Measurements from ENCODE around the gene CYP2J2. TPM values are rescaled to one million over a fixed set of nuclear protein-coding genes. Genes with fewer than 3 reads are reported as not detected.
"Not testable (repeated sequence)": the region's sequence is repeated elsewhere in the genome, so short reads cannot be mapped to it uniquely, and the experiment has no call there.

The CYP2J2 gene
- total and polyA plus RNA-seq, 4 donors = 4.5 to 8.6 (median 5.5) TPM

DNA sequence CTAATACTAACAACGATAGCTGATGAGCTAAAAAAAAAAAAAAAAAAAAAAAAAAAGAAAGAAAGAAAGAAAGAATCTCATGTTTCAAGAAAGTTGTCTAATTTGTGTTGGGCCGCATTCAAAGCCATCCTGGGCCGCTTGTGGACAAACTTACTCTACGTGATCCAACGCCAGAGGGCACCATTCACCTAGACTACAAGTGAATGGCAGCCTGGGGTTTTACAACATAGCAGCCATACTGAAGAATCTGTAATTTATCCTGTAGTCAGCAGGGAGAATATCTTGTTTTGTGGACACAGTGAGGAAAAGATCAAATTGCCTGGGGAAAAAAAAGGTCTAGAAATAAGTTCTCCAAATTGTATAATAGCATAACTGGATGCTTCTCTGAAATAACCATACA, 47.0 kb downstream of the CYP2J2 start:
- Histone ChIP-seq H3K9me3 (ENCODE audit: control insufficient read depth, insufficient read depth, low read length) (peaks cover 3% of the 10 kb centered on the region), H3K4me3 (ENCODE audit: low read depth, low read length) (no peak overlapping the region), H3K27ac (ENCODE audit: low read depth, low read length) (no peak overlapping the region), H3K36me3 (ENCODE audit: control insufficient read depth, insufficient read depth, low read length) (no peaks in the 10 kb centered on the region), H3K27me3 (ENCODE audit: control insufficient read depth, insufficient read depth, low read length) (no peaks in the 10 kb centered on the region), H3K4me1 (ENCODE audit: control insufficient read depth, insufficient read depth, low read length) (no peaks in the 10 kb centered on the region)
- DNase-seq (ENCODE audit: low read depth in 4 of 6, low spot score in 6 of 6) = peak; percentile 26 to 86 (median 48)
- no CpG with 5 or more reads among the region's 5 CpGs for WGBS (ENCODE audit: insufficient coverage)

DNA sequence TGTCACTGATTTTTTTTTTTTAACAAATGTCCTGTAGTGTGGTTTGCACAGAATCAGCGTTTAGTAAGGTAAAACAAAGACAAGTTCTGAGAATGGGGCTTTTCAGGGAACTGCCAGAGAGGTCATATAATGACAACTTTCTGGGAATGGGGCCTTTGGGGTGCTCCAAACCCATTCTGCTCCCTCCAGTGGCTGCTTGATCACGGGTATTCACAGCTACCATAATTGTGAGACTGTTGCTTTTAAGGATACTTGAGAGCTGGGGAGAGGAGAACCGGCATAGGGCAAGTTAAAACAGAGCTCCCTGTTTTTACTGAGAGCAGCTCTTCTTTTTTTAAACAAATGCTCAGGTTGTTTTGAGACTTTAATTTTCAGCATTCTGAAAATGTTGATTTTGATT, 48.2 kb downstream of the CYP2J2 start:
- Histone ChIP-seq H3K4me3 (ENCODE audit: low read depth, low read length) (no peak overlapping the region), H3K36me3 (ENCODE audit: control insufficient read depth, insufficient read depth, low read length) (no peaks in the 10 kb centered on the region), H3K27me3 (ENCODE audit: control insufficient read depth, insufficient read depth, low read length) (no peaks in the 10 kb centered on the region), H3K27ac (ENCODE audit: low read depth, low read length) (no peak overlapping the region), H3K9me3 (ENCODE audit: control insufficient read depth, insufficient read depth, low read length) (peaks cover 3% of the 10 kb centered on the region), H3K4me1 (ENCODE audit: control insufficient read depth, insufficient read depth, low read length) (no peaks in the 10 kb centered on the region)
- 100% methylated on average over 1 of the region's 3 CpGs for WGBS (ENCODE audit: insufficient coverage)
- DNase-seq (ENCODE audit: low read depth in 4 of 6, low spot score in 6 of 6) = no peak

- H3K4me3 ChIP-seq (ENCODE audit: low read depth, low read length) = no peak overlapping the region
- DNase-seq (ENCODE audit: low read depth in 4 of 6, low spot score in 6 of 6) = no peak
- no peak overlapping the region for H3K27ac ChIP-seq (ENCODE audit: low read depth, low read length)
- H3K4me1 ChIP-seq (ENCODE audit: control insufficient read depth, insufficient read depth, low read length) = no peaks in the 10 kb centered on the region
- H3K9me3 ChIP-seq (ENCODE audit: control insufficient read depth, insufficient read depth, low read length) = peaks cover 3% of the 10 kb centered on the region
- 100% methylated on average over 1 of the region's 2 CpGs for WGBS (ENCODE audit: insufficient coverage)
- no peaks in the 10 kb centered on the region for H3K27me3 ChIP-seq (ENCODE audit: control insufficient read depth, insufficient read depth, low read length)
- no peaks in the 10 kb centered on the region for H3K36me3 ChIP-seq (ENCODE audit: control insufficient read depth, insufficient read depth, low read length)
Measured at GRCh38 chr1:59877108-59877682, 49.4 kb downstream of the CYP2J2 start.

- no peak for DNase-seq (ENCODE audit: low read depth in 4 of 6, low spot score in 6 of 6)
- Histone ChIP-seq H3K27ac (ENCODE audit: low read depth, low read length) (no peak overlapping the region), H3K27me3 (ENCODE audit: control insufficient read depth, insufficient read depth, low read length) (no peaks in the 10 kb centered on the region), H3K36me3 (ENCODE audit: control insufficient read depth, insufficient read depth, low read length) (no peaks in the 10 kb centered on the region), H3K4me3 (ENCODE audit: low read depth, low read length) (no peak overlapping the region), H3K9me3 (ENCODE audit: control insufficient read depth, insufficient read depth, low read length) (peaks cover under 1% of the 10 kb centered on the region), H3K4me1 (ENCODE audit: control insufficient read depth, insufficient read depth, low read length) (no peaks in the 10 kb centered on the region)
Measured at GRCh38 chr1:59871746-59872145, 54.8 kb downstream of the CYP2J2 start.

DNA sequence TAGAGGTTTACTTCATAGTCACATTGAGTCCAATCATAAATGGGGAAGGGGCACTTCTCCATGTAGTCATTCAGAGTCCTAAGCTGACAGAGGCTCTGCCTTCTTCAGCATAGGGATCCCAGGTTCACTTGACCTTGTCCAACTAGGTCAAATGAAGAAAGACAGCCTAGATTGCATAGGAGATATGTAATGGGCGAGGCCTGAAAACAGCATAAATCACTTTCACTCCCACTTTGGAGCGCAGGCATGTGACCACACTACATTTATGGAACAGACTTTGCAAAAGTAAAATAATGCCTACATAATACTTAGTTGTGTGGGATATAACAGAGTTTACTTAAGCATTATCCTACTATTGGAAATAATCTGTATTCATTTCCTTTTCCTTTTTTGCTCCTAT, 60.1 kb downstream of the CYP2J2 start:
- no peak for DNase-seq (ENCODE audit: low read depth in 4 of 6, low spot score in 6 of 6)
- Histone ChIP-seq H3K4me3 (ENCODE audit: low read depth, low read length) (no peak overlapping the region), H3K4me1 (ENCODE audit: control insufficient read depth, insufficient read depth, low read length) (no peaks in the 10 kb centered on the region), H3K27me3 (ENCODE audit: control insufficient read depth, insufficient read depth, low read length) (no peaks in the 10 kb centered on the region), H3K9me3 (ENCODE audit: control insufficient read depth, insufficient read depth, low read length) (no peaks in the 10 kb centered on the region), H3K27ac (ENCODE audit: low read depth, low read length) (no peak overlapping the region), H3K36me3 (ENCODE audit: control insufficient read depth, insufficient read depth, low read length) (no peaks in the 10 kb centered on the region)
- no CpG with 5 or more reads among the region's 2 CpGs for WGBS (ENCODE audit: insufficient coverage)

DNA sequence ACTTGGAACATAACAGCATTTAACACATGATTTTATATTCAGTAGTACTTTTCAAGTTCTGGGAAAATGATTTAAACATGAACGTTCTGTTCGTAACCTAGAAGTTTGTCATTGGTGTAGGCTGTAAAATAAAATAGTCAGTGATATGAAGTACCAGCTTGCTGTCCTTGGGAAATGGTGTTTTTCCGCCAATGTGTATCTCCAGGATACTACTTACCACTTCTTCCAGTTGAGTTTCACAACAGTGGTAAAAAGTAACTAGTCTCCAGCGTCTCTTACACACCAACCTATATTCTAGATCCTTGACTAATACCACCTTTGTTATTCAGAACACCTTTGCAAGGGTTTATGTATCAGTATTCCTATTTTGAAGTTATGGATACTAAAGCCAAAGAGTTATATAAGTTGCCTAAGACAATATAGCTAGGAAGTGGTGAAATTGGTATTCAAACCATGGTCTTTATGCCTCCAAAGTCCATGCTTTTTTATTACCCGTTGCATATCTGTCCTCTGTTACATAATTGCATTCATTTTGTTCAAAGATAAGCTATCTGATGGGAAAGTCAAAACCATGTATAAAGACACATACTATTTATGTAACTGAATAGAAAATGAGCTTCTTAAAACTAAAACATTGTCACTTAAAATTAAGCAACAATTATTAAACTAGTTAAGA, 68.8 kb downstream of the CYP2J2 start:
- WGBS (ENCODE audit: insufficient coverage) = 83% methylated on average over 2 of the region's 5 CpGs
- Histone ChIP-seq H3K4me1 (ENCODE audit: control insufficient read depth, insufficient read depth, low read length) (no peaks in the 10 kb centered on the region), H3K9me3 (ENCODE audit: control insufficient read depth, insufficient read depth, low read length) (no peaks in the 10 kb centered on the region), H3K27me3 (ENCODE audit: control insufficient read depth, insufficient read depth, low read length) (no peaks in the 10 kb centered on the region), H3K27ac (ENCODE audit: low read depth, low read length) (no peak overlapping the region), H3K36me3 (ENCODE audit: control insufficient read depth, insufficient read depth, low read length) (no peaks in the 10 kb centered on the region), H3K4me3 (ENCODE audit: low read depth, low read length) (no peak overlapping the region)
- DNase-seq (ENCODE audit: low read depth in 4 of 6, low spot score in 6 of 6) = no peak

GRCh38 chr1:59856725-59857338, 69.7 kb downstream of the CYP2J2 start:
- H3K27ac ChIP-seq (ENCODE audit: low read depth, low read length) = no peak overlapping the region

DNA sequence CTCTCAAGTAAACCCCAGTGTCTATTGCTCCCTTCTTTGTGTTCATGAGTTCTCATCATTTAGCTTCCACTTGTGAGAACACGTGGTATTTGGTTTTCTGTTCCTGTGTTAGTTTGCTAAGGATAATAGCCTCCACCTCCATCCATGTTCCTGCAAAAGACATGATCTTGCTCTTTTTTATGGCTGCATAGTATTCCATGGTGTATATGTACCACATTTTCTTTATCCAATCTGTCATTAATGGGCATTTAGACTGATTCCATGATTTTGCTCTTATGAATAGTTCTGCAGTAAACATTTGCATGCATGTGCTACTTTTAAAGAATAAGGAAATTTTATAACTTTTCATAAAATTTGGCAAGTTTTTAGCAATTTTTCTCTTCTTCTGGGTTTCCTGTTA, 71.3 kb downstream of the CYP2J2 start:
- not testable (repeated sequence) for H3K4me1 ChIP-seq (ENCODE audit: control insufficient read depth, insufficient read depth, low read length); H3K9me3 ChIP-seq (ENCODE audit: control insufficient read depth, insufficient read depth, low read length); H3K27ac ChIP-seq (ENCODE audit: low read depth, low read length); H3K36me3 ChIP-seq (ENCODE audit: control insufficient read depth, insufficient read depth, low read length); H3K4me3 ChIP-seq (ENCODE audit: low read depth, low read length); H3K27me3 ChIP-seq (ENCODE audit: control insufficient read depth, insufficient read depth, low read length); DNase-seq (ENCODE audit: low read depth in 4 of 6, low spot score in 6 of 6)
- no CpG with 5 or more reads among the region's 1 CpG for WGBS (ENCODE audit: insufficient coverage)

More at GRCh38 chr1:59856725-59857338, 69.7 kb downstream of the CYP2J2 start:
- Histone ChIP-seq H3K4me1 (ENCODE audit: control insufficient read depth, insufficient read depth, low read length) (no peaks in the 10 kb centered on the region), H3K4me3 (ENCODE audit: low read depth, low read length) (no peak overlapping the region), H3K36me3 (ENCODE audit: control insufficient read depth, insufficient read depth, low read length) (no peaks in the 10 kb centered on the region), H3K27me3 (ENCODE audit: control insufficient read depth, insufficient read depth, low read length) (no peaks in the 10 kb centered on the region), H3K9me3 (ENCODE audit: control insufficient read depth, insufficient read depth, low read length) (no peaks in the 10 kb centered on the region)
- DNase-seq (ENCODE audit: low read depth in 4 of 6, low spot score in 6 of 6) = no peak
- 75% methylated on average over 4 of the region's 4 CpGs for WGBS (ENCODE audit: insufficient coverage)

DNA sequence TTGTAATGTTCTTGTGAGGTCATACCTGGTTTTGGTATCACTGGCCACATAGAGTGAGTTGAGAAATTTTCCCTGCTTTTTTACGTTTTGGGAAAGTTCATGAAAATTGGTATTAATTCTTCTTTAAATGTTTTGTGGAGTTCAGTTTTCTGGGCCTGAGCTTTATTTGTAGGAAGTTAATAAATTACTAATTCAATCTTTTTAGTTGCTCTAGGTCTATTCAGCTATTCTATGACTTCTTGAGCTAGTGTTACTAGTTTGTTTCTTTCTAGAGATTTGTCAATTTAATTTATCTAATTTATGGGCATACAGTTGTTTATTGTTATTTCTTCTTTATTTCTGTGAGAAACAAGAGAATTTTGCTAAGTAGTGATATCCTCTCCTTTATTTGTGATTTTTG, 74.5 kb downstream of the CYP2J2 start:
- WGBS (ENCODE audit: insufficient coverage) = no CpG with 5 or more reads among the region's 1 CpG
- no peak overlapping the region for H3K4me3 ChIP-seq (ENCODE audit: low read depth, low read length)
- H3K9me3 ChIP-seq (ENCODE audit: control insufficient read depth, insufficient read depth, low read length) = peaks cover 3% of the 10 kb centered on the region
- H3K4me1 ChIP-seq (ENCODE audit: control insufficient read depth, insufficient read depth, low read length) = no peaks in the 10 kb centered on the region
- no peak for DNase-seq (ENCODE audit: low read depth in 4 of 6, low spot score in 6 of 6)
- H3K27ac ChIP-seq (ENCODE audit: low read depth, low read length) = no peak overlapping the region
- H3K27me3 ChIP-seq (ENCODE audit: control insufficient read depth, insufficient read depth, low read length) = no peaks in the 10 kb centered on the region
- H3K36me3 ChIP-seq (ENCODE audit: control insufficient read depth, insufficient read depth, low read length) = no peaks in the 10 kb centered on the region

- no peaks in the 10 kb centered on the region for H3K36me3 ChIP-seq (ENCODE audit: control insufficient read depth, insufficient read depth, low read length)
- H3K9me3 ChIP-seq (ENCODE audit: control insufficient read depth, insufficient read depth, low read length) = peaks cover 3% of the 10 kb centered on the region
- H3K27ac ChIP-seq (ENCODE audit: low read depth, low read length) = no peak overlapping the region
- H3K4me1 ChIP-seq (ENCODE audit: control insufficient read depth, insufficient read depth, low read length) = no peaks in the 10 kb centered on the region
- H3K27me3 ChIP-seq (ENCODE audit: control insufficient read depth, insufficient read depth, low read length) = no peaks in the 10 kb centered on the region
- no peak for DNase-seq (ENCODE audit: low read depth in 4 of 6, low spot score in 6 of 6)
- no peak overlapping the region for H3K4me3 ChIP-seq (ENCODE audit: low read depth, low read length)
- 80% methylated on average over 1 of the region's 2 CpGs for WGBS (ENCODE audit: insufficient coverage)
Measured at GRCh38 chr1:59846895-59847282, 79.7 kb downstream of the CYP2J2 start.
